Measurements from ENCODE around the gene GRID1. TPM values are rescaled to one million over a fixed set of nuclear protein-coding genes. Genes with fewer than 3 reads are reported as not detected.

The GRID1 gene
- total RNA-seq, 1 experiment from 2014 or later, result 0.37 TPM

DNA sequence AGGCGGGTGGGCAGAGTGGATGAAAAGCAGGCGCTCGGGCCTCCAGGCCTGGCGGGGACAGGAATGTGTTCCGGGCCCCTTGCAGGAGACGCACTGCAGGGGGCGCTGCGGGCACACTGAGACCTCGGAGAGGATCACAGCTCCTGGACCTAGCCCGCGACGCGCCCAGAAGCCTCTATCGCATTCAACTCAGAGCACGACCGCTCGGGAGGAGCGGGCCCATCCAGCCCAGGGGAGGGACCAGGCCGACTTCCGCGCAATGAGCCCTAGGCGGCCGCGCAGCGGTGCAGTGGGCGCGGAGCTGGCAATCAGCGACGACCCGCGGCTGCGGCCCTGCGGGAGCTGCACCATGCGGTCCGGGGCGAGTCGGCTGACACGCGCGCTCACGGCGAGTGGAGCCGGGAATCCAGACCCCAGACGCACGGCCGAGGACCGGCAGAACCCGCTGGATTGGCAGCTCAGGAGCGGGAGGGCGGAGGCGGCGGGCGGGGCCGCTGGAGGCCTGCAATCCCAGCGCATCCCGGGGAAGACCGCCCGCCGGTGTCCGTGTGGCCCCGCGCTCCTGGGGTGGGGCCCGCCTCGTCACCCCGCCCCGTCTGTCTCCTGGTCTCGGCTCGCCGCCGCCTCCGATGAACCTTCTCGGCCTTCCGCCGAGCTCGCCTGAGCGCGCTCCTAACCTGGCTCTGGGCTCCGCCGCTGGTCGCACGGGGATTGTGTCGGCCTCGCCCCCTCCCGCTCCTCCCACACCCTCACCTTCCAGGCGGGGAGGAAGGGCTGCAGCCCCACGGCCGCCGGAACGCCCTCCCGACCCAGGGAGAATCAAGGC lies 33.5 kb upstream of the GRID1 start (continued):
- TF ChIP-seq SP1 (CRISPR knock-in tag; conservative IDR thresholded peaks at IDR 0.05) (peak; percentile 57; the same call in 1 of the 2 replicates), CREM (CRISPR knock-in tag; IDR thresholded peaks at IDR 0.05) (no peak), SOX15 (CRISPR knock-in tag; IDR thresholded peaks at IDR 0.05) (no peak), ESRRA (CRISPR knock-in tag; IDR thresholded peaks at IDR 0.05; ENCODE audit: borderline replicate concordance) (peak; percentile 72; the same call in 1 of the 2 replicates), SMAD4 (CRISPR knock-in tag; IDR thresholded peaks at IDR 0.05) (no peak), RELA (CRISPR knock-in tag; IDR thresholded peaks at IDR 0.05; ENCODE audit: borderline replicate concordance) (peak; percentile 80; the same call in 1 of the 2 replicates), ZNF232 (CRISPR knock-in tag; IDR thresholded peaks at IDR 0.05) (no peak), EMX1 (CRISPR knock-in tag; IDR thresholded peaks at IDR 0.05) (no peak), NR2C2 (CRISPR knock-in tag; IDR thresholded peaks at IDR 0.05) (no peak), SMAD3 (CRISPR knock-in tag; IDR thresholded peaks at IDR 0.05; ENCODE audit: borderline replicate concordance) (no peak), ZBTB21 (CRISPR knock-in tag; IDR thresholded peaks at IDR 0.05; ENCODE audit: borderline replicate concordance) (no peak), ZNF423 (CRISPR knock-in tag; IDR thresholded peaks at IDR 0.05) (peak; percentile 63), MXD4 (CRISPR knock-in tag; IDR thresholded peaks at IDR 0.05; ENCODE audit: borderline replicate concordance) (no peak), ZNF671 (CRISPR knock-in tag; IDR thresholded peaks at IDR 0.05) (no peak), IRF2 (CRISPR knock-in tag; IDR thresholded peaks at IDR 0.05; ENCODE audit: borderline replicate concordance, low read depth) (no peak), PRRX2 (CRISPR knock-in tag; IDR thresholded peaks at IDR 0.05) (no peak), ZNF121 (CRISPR knock-in tag; IDR thresholded peaks at IDR 0.05) (peak; percentile 65; the same call in 1 of the 2 replicates)
- TF ChIP-seq, protein P1, sequence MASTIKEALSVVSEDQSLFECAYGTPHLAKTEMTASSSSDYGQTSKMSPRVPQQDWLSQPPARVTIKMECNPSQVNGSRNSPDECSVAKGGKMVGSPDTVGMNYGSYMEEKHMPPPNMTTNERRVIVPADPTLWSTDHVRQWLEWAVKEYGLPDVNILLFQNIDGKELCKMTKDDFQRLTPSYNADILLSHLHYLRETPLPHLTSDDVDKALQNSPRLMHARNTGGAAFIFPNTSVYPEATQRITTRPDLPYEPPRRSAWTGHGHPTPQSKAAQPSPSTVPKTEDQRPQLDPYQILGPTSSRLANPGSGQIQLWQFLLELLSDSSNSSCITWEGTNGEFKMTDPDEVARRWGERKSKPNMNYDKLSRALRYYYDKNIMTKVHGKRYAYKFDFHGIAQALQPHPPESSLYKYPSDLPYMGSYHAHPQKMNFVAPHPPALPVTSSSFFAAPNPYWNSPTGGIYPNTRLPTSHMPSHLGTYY (CRISPR knock-in tag; IDR thresholded peaks at IDR 0.05), result no peak
- TF ChIP-seq, protein P2, sequence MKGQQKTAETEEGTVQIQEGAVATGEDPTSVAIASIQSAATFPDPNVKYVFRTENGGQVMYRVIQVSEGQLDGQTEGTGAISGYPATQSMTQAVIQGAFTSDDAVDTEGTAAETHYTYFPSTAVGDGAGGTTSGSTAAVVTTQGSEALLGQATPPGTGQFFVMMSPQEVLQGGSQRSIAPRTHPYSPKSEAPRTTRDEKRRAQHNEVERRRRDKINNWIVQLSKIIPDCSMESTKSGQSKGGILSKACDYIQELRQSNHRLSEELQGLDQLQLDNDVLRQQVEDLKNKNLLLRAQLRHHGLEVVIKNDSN (CRISPR knock-in tag; IDR thresholded peaks at IDR 0.05), result no peak
- TF ChIP-seq, protein P3, sequence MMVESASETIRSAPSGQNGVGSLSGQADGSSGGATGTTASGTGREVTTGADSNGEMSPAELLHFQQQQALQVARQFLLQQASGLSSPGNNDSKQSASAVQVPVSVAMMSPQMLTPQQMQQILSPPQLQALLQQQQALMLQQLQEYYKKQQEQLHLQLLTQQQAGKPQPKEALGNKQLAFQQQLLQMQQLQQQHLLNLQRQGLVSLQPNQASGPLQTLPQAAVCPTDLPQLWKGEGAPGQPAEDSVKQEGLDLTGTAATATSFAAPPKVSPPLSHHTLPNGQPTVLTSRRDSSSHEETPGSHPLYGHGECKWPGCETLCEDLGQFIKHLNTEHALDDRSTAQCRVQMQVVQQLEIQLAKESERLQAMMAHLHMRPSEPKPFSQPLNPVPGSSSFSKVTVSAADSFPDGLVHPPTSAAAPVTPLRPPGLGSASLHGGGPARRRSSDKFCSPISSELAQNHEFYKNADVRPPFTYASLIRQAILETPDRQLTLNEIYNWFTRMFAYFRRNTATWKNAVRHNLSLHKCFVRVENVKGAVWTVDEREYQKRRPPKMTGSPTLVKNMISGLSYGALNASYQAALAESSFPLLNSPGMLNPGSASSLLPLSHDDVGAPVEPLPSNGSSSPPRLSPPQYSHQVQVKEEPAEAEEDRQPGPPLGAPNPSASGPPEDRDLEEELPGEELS (CRISPR knock-in tag; IDR thresholded peaks at IDR 0.05), result 0 out of 2 replicates have a peak, but pooled peaks have one; percentile 13
- TF ChIP-seq, protein P4, sequence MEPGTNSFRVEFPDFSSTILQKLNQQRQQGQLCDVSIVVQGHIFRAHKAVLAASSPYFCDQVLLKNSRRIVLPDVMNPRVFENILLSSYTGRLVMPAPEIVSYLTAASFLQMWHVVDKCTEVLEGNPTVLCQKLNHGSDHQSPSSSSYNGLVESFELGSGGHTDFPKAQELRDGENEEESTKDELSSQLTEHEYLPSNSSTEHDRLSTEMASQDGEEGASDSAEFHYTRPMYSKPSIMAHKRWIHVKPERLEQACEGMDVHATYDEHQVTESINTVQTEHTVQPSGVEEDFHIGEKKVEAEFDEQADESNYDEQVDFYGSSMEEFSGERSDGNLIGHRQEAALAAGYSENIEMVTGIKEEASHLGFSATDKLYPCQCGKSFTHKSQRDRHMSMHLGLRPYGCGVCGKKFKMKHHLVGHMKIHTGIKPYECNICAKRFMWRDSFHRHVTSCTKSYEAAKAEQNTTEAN (CRISPR knock-in tag; IDR thresholded peaks at IDR 0.05), result peak; percentile 88; the same call in 1 of the 2 replicates
- TF ChIP-seq, protein P5, sequence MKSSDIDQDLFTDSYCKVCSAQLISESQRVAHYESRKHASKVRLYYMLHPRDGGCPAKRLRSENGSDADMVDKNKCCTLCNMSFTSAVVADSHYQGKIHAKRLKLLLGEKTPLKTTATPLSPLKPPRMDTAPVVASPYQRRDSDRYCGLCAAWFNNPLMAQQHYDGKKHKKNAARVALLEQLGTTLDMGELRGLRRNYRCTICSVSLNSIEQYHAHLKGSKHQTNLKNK (CRISPR knock-in tag; IDR thresholded peaks at IDR 0.05), result no peak
- TF ChIP-seq, protein P6, sequence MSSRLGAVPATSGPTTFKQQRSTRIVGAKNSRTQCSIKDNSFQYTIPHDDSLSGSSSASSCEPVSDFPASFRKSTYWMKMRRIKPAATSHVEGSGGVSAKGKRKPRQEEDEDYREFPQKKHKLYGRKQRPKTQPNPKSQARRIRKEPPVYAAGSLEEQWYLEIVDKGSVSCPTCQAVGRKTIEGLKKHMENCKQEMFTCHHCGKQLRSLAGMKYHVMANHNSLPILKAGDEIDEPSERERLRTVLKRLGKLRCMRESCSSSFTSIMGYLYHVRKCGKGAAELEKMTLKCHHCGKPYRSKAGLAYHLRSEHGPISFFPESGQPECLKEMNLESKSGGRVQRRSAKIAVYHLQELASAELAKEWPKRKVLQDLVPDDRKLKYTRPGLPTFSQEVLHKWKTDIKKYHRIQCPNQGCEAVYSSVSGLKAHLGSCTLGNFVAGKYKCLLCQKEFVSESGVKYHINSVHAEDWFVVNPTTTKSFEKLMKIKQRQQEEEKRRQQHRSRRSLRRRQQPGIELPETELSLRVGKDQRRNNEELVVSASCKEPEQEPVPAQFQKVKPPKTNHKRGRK (CRISPR knock-in tag; IDR thresholded peaks at IDR 0.05; ENCODE audit: borderline replicate concordance), result no peak
- TF ChIP-seq, protein P7, sequence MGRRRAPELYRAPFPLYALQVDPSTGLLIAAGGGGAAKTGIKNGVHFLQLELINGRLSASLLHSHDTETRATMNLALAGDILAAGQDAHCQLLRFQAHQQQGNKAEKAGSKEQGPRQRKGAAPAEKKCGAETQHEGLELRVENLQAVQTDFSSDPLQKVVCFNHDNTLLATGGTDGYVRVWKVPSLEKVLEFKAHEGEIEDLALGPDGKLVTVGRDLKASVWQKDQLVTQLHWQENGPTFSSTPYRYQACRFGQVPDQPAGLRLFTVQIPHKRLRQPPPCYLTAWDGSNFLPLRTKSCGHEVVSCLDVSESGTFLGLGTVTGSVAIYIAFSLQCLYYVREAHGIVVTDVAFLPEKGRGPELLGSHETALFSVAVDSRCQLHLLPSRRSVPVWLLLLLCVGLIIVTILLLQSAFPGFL (CRISPR knock-in tag; IDR thresholded peaks at IDR 0.05; ENCODE audit: borderline replicate concordance), result peak; percentile 83; the same call in 1 of the 2 replicates
- TF ChIP-seq, protein P8, sequence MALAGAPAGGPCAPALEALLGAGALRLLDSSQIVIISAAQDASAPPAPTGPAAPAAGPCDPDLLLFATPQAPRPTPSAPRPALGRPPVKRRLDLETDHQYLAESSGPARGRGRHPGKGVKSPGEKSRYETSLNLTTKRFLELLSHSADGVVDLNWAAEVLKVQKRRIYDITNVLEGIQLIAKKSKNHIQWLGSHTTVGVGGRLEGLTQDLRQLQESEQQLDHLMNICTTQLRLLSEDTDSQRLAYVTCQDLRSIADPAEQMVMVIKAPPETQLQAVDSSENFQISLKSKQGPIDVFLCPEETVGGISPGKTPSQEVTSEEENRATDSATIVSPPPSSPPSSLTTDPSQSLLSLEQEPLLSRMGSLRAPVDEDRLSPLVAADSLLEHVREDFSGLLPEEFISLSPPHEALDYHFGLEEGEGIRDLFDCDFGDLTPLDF (CRISPR knock-in tag; IDR thresholded peaks at IDR 0.05), result no peak
- TF ChIP-seq, protein P9, sequence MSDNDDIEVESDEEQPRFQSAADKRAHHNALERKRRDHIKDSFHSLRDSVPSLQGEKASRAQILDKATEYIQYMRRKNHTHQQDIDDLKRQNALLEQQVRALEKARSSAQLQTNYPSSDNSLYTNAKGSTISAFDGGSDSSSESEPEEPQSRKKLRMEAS (CRISPR knock-in tag; IDR thresholded peaks at IDR 0.05), result peak; percentile 77
- TF ChIP-seq, protein P10, sequence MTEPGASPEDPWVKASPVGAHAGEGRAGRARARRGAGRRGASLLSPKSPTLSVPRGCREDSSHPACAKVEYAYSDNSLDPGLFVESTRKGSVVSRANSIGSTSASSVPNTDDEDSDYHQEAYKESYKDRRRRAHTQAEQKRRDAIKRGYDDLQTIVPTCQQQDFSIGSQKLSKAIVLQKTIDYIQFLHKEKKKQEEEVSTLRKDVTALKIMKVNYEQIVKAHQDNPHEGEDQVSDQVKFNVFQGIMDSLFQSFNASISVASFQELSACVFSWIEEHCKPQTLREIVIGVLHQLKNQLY (CRISPR knock-in tag; IDR thresholded peaks at IDR 0.05), result no peak
- TF ChIP-seq, protein P11, sequence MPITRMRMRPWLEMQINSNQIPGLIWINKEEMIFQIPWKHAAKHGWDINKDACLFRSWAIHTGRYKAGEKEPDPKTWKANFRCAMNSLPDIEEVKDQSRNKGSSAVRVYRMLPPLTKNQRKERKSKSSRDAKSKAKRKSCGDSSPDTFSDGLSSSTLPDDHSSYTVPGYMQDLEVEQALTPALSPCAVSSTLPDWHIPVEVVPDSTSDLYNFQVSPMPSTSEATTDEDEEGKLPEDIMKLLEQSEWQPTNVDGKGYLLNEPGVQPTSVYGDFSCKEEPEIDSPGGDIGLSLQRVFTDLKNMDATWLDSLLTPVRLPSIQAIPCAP (CRISPR knock-in tag; IDR thresholded peaks at IDR 0.05), result no peak

Measured in WTC11 (cell line).